ENCODE results near the gene GFOD2.
A peak's percentile ranks its signal among the peaks of the same experiment; 100 is the strongest.

Gene GFOD2

DNA sequence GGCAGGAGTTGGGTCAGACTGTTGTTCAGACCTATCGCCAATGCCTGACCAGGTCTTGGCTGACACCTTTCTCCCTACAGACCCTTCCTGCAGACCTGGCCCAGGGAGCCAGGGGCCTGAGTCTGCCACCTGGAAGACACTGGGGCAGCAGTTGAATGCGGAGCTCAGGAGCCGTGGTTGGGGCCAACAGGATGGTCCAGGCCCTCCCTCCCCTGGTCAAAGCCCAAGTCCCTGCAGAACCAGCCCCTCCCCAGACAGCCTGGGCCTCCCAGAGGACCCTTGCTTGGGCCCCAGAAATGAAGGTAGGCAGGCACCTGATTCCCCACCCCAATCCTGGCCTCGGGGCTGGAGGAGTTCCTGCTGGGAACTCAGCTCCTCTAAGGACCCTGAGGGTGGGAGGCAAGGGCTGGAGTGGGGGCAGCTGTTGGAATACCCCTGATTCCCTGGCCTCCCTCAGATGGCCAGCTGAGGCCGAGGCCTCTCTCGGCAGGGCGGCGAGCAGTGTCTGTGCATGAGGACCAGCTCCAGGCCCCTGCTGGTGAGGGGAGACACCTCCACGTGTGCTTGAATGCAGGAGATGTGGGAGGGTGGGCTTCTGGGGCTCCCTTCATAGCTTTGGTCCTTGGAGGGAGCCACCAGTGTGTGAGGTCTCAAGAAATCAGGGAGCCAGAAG, 62.6 kb downstream of the GFOD2 start:
- no peak for DNase-seq

DNA sequence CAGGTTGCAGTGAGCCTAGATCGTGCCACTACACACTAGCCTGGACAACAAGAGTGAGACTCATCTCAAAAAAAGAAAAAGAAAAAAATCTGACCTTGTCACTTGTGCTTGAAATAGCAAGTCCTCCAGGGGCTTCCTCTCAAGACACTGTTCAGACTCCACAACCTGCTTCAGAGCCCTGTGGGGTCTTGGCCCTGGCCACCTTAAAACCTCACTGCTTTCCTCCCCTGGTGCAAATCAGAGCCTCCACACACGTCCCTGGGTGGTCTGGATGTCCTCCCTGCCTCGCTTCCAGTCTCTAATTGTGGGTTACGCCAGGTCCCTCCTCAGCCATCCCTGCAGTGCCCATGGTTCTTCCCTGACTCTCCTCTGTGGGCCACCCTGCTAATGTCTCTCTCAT, 63.8 kb downstream of the GFOD2 start:
- no peak for DNase-seq

DNA sequence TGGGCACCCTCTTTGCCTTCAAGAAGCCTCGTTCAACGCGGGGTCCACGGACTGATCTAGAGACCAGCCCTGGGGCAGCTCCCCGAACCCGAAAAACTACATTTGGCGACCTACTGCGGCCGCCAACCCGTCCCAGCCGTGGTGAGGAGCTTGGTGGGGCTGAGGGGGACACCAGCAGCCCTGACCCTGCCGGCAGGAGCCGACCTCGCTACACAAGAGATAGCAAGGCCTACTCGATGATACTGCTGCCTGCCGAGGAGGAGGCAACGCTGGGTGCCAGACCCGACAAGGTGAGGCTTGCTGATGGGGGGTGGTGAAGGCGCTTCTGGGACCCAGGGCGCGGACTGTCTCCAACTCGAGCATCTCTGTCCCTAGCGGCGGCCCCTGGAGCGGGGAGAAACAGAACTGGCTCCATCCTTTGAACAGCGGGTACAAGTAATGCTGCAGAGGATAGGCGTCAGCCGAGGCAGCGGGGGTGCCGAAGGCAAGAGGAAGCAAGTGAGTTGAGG, 64.7 kb downstream of the GFOD2 start:
- DNase-seq, result no peak

DNA sequence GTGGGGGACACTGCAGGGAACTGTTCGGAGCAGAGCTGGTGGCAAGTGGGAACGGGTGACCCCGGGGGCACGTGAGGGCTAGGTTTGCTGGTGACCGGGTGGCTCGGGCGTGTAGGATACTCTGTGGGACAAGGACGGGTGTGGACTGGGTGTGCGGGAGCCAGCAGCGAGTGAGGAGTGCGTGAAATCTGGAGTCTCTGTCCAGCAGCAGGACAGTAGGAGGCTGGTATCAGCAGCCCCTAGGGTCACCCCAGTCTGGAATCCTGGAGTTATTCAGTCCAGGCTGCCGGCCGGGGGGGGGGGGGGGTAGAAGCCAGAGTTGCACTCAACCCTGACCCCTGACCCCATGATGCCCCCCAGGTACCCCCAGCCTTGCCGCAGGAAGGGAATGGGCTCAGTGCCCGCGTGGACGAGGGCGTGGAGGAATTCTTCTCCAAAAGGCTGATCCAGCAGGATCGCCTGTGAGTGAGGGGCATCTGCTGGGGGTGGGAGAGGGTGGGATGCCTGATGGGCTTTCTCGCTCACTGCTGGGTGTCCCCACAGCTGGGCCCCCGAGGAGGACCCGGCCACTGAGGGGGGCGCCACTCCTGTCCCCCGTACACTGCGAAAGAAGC, 65.2 kb downstream of the GFOD2 start:
- no peak for DNase-seq

DNA sequence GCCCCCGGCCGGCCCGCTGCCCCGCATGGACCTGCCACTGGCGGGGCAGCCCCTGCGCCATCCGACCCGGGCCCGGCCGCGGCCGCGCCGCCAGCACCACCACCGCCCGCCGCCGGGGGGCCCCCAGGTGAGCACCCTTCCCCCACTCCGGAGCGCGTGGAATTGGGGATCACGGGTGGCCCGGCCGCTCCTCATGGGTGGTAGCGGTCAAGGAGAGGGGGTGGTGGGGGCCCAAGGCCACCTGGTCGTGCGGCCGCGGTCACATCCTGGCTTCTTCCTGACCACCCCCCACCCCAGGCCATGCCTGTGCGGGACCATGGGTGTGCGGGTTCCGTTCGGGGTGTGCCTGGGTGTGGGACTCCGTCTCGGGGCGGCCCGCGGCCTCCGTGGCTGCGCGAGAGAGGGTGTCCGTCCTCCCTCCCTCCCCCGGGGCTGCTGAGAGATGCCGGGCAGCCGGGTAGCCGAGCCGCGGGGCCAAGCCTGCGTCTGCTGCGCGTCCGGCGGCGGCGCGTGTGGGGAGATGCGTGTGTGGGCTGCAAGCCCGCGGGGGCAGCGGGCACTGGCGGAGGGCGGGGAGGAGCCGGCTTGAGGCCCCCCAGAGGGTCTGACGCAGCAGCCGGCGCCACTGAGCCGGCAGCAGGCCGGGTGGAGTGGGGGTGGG, 65.9 kb downstream of the GFOD2 start:
- DNase-seq, result no peak

DNA sequence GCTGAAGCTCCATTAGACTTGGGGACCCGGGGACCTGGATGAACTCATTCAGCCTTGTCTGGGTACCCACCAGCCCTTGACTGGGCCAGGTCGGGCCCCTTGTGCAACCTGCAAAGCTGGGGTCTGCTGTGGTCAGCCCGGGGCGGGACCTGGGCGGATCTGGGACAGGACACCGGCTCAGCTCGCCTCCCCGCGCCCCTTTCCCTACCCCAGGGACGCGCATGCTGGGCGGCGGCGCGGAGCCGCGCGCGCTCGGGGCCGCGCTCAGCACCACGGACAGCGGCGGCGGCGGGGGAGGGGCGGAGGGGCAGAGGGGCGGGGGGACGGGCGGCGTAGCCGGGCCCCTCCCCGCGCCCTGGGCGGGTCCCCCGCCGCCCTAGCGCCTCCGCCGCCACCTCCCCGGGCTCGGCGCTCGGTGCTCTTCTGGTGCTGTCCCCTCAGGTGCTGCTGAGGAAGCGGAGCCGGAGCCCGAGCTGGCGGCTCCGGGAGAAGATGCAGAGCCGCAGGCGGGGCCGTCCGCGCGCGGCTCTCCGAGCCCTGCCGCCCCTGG, 66.5 kb downstream of the GFOD2 start:
- no peak for DNase-seq

DNA sequence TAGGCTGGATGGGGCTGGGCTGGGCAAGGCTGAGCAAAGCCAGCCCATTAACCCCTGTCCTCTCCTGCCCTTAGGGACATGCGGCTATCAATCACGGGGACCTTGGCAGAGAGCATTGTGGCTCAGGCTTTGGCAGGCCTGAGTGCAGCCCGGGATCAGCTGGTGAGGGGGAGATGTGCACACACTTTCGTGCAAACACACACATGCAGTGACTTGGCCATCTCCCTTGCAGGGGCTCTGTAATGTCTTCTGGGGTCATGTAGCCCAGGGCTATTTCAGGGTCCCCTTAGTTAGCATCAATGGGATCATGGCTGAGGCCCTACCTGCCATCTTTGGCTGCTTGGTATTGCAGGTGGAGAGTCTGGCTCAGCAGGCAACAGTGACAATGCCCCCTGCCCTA, 67.3 kb downstream of the GFOD2 start:
- DNase-seq, result no peak

DNA sequence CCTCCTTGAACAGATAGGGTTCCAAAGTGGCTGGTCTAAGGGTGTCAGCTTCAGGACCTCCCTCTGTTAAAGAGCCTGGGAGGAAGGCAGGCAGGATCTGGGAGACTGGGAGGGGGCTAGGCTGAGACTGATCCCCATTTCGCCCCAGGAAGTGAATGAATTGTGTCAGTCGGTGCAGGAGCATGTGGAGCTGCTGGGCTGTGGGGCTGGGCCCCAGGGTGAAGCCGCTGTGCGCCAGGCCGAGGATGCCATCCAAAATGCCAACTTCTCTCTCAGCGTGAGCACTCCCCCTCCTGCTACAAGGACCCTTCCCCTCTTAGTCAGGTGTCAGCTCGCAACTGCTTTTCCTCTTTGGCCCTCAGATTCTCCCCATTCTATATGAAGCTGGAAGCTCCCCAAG, 68.1 kb downstream of the GFOD2 start:
- DNase-seq, result no peak

DNA sequence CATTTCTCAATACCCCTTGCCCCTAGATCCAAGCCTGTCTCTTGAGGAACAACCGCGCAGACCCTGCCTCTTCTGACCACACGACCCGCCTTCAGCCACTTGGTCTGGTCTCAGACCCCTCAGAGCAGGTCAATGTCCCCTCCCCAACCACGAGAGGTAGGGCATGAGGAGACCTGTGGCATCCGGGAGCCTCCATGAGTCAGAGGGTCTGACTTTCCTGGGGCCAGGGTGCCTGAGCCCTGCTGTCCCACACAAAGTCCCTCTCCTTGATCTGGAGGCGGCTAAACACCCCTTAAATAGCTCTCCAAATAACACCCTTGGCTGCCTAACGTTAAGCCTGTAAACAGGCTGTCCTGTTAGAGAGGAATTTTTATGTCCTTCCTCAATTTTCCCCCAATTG, 69.1 kb downstream of the GFOD2 start:
- DNase-seq, result no peak

DNA sequence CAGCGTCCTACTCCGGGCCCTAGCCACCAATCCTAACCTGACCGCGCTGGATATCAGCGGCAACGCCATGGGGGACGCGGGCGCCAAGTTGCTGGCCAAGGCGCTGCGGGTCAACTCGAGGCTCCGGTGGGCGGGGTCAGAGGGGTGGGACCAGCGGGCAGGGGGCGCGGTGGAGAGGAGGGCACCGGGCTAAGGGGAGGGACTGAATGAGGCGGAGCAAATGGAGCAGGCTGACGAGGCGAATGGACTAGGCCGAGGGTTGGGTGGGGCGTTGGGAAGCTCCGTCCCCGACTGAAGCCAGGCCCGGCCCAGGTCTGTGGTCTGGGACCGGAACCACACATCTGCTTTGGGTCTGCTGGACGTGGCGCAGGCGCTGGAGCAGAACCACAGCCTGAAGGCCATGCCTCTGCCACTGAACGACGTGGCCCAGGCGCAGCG, 69.6 kb downstream of the GFOD2 start:
- DNase-seq, result no peak

DNA sequence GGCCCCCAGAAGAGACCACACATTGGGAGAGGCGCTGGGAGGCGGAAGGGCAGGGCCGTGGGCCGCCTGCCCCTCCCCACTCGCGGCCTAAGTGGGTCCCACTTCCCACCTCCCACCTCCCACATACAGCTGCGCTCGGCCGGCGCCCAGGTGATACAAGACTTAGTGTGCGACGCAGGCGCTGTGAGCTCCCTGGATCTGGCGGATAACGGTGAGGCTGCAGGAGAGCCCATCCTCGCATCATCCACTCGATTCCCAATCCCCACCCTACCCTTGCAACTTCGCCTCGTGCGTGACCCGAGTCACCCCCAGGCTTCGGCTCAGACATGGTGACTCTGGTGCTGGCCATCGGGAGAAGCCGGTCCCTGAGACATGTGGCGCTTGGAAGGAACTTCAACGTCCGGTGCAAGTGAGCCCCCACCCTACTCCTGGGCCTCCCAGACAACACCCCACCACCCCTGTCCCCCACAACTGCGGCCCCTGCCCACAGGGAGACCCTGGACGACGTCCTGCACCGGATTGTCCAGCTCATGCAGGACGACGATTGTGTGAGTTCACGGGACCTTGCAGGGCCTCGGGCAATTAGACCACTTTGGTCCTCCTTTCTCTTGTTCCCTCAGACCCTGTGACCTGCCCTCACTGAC, 70.2 kb downstream of the GFOD2 start:
- no peak for DNase-seq

DNA sequence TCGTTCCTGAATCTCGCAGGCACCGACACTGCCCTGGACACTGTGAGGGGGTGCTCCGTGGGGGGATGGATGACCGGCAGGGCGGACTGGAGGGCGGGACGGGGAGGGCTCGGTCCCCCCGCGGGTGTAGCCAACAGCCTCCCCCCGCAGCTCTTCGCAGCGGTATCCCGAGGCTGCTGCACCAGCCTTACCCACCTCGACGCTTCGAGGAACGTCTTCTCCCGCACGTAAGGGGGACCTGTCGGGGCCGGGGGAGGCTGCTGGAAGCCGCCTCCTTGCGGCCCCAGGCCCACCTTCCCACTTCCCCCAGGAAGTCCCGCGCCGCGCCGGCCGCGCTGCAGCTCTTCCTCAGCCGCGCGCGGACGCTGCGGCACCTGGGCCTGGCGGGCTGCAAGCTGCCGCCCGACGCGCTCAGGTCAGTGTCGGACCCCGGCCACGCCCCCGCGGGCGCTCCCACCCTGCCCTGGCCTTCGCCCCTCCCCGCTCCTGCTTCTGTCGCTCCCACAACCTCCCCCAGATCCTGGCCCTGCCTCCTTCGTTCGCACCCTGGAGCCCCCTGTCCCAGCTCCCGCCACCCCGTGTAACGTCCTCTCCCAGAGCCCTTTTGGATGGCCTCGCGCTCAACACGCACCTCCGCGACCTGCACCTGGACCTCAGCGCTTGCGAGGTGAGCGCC, 70.9 kb downstream of the GFOD2 start:
- DNase-seq, result no peak

DNA sequence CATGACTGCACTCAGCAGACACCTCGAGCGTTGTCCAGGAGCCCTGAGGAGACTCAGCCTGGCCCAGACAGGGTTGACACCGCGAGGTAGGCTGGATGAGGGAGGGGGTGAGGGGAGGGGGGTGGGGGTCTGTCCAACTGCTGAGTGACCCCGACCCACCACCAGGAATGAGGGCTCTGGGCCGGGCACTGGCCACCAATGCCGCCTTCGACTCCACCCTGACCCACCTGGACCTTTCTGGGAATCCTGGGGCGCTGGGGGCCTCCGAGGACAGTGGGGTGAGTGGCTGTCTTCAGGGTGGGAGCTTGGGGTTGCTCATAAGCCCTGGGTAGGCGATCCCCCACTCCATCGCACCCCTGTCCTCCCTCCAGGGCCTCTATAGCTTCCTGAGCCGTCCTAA, 71.4 kb downstream of the GFOD2 start:
- DNase-seq, result no peak

DNA sequence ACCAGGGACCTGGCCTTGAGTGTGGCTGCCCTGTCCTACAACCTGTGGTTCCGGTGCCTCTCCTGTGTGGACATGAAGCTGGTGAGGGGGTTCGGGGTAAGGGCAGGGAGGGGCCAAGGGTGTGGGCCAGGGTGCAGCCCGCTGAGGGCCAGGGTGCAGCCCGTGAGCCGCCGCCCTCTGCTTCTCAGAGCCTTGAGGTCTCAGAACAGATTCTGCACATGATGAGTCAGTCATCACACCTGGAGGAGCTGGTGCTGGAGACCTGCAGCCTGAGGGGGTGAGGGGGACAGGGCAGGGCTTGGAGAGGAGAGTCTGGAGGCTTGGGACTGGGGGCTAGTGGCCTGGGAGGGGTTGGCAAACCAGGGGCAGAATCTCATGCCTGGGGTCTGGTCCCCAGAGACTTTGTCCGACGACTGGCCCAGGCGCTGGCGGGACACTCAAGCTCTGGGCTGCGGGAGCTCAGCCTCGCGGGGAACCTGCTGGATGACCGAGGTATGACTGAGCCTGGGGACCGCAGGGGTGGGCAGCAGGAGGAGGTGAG, 71.9 kb downstream of the GFOD2 start:
- DNase-seq, result no peak

DNA sequence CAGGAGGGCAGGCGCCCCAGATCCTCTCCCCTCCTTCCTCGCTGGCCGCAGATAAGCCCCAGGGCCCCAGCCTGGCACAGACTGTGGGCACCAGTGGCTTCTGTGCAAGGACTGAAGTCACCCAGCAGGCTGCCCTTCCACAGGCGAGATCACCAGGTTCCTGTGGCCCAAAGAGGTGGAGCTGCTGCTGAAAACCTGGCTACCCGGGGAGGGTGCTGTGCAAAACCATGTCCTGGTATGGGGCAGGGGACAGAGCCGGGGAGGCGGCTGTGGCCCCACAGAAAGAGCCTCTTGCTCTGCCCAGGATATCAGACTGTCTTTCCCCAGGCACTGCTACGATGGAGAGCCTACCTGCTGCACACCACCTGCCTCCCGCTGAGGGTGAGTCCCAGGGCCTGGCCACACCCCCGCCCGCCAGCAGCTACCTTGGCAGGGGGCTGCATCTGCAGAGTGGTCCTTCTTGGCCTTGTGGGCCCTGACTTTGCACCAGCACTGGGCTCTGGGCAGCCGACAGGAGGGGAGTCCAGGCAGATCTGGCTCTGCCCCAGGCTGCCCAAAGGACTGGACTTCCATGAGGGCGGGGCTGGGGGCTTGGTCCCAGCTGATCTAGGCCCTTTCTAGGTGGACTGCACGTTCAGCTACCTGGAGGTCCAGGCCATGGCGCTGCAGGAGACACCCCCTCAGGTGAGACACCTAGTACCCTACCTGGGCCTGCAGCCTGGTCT, 73.6 kb downstream of the GFOD2 start:
- peak; percentile 42 for DNase-seq

DNA sequence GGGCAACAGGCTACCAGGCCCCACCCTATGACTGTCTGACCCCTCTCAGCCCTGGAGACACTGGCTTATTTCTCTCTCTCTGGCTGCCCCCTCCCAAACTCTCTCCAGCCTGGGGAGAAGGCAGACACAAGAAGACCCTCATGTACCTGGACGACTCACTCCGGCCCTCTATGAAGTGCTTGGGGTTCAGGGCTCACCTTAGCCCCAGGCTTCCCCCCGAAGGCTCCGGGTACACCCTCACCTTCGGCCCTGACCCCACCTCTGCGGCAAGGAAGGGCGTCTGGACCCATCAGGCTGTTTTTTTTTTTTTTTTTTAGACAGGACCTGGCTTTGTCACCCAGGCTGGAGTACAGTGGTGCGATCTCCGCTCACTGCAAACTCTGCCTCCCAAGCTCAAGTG, 75.1 kb downstream of the GFOD2 start:
- DNase-seq, result no peak

DNA sequence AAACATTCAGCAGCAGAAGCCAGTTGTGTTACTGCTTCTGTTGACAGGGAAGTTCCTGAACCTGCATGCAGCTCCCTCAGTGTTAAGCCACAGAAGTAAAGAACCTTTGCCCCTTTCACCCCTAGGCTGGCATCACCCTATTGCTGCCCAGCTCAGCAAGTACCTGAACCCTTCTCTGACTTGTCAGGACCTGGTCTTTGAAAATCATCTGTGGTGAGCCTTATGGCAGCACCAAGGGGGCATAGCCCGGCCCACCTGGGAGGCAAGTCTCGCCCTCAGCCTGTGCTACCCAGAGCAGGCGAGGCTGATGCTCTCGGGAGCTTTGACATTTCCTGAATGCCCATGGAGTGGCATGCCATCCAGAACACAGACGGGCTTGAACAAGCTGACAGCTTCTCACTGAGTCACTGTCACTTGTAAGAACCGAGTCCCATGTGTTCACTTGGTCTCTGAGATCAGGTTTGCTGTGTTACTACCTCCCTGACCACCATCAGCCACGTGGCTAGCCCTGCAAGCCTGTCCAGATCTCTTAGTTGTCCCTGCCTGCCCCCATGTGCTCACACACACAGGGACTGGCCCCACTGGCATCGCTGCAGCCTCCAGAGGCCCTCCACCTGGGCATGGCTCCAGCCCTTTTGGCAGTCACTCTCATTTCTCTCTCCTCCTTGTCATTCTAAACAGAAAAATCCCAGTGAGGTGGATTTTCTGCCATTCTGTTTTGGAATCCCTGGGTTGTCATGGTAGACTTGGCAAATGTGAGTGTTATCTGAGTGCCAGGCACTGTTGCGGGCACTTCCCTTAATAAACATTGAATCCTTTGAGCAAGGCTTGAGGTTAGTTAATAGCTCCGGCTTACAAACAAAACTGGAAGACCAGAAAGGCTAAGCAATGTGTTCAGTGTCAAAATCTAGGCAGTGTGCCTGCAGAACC, 77.1 kb downstream of the GFOD2 start:
- no peak for DNase-seq

DNA sequence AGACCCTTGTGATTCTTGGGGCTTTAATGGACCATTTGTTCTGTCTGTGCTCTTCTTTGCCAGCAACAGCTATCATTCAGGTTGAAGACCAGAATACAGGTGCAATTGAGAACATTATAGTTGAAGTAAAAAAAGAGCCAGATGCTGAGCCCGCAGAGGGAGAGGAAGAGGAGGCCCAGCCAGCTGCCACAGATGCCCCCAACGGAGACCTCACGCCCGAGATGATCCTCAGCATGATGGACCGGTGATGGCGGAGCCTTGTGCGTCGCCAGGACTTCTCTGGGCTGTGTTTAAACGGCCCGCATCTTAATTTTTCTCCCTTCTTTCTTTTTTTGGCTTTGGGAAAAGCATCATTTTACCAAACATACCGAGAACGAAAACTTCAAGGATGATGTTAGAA, 81.5 kb downstream of the GFOD2 start:
- no peak for DNase-seq

DNA sequence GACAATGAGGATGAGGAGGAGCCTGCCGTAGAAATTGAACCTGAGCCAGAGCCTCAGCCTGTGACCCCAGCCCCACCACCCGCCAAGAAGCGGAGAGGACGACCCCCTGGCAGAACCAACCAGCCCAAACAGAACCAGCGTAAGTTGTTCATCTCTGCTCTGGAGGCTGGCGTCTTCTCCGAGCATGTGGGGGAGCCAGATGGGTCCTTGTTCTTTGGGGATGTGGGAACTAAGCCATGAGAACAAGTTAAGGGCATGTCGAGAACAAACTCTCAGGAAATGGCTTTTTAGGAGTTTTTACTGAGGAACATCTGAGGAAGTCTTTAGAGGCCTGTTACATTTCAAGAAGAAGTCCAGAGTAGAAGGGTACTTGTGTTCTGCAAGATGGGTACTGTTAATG, 82.4 kb downstream of the GFOD2 start:
- no peak for DNase-seq

DNA sequence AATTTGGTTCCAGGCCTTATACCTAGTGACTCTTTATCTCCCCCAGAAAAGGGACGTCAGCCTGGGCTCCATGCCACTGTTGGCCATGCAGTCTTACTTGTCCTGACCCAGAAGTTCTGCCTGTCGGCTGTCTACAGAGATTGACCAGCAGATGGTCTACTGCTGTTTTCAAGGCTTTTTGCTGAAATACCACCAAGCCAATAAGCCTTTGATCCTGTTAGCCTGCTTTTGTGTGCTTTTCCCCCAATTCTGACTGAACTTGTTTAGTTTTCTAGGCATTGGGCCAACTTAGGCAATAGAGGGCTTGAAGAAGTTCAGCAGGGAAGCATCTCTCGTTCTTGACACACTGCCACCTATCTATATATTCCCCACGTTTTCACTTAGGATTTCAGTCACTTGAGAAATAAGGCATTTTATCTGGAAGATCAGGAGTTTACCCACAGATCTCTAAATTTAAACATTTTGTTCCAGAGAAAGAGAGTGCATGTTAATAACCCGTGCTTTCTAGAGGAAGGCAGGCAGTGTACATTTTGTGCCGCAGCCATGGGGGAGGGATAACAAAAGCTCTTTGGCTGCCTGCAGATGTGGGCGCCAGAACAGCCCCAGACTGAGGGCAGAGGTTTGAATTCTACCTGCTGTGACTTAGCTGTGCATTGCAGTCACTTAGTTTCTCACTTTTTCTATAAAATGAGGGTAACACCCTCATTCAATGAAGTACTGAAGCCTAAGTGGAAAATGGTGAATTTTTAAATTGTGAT, 86.5 kb downstream of the GFOD2 start:
- DNase-seq, result no peak

All from hematopoietic multipotent progenitor cell treated with erythropoietin and hydrocortisone succinate and interleukin-3 and kit ligand, for 8 days (in vitro differentiated cells).